Endothelial cell of umbilical vein (primary cell): ENCODE results near the gene USH1C. TPM values are rescaled to one million over a fixed set of nuclear protein-coding genes. Genes with fewer than 3 reads are reported as not detected.

Experiments
- BruUV-seq: library from RNA; stranded (reverse); fragments of 400-500 nt; replicated peaks from 2 replicates; lab custom pipeline; 2021; lab: Mats Ljungman, UMichigan
- CTCF ChIA-PET: fragments of 300-600, 350-600 bp; sonication (Branson Sonifier 250); formaldehyde crosslinking; loops from one replicate; lab custom pipeline; 2021; ENCODE audit warnings: antibody characterized with exemption, inconsistent platforms; lab: Charles Lee
- POLR2A ChIA-PET: fragments of 300-600, 350-600 bp; sonication (Branson Sonifier 250); formaldehyde crosslinking; loops from one replicate; lab custom pipeline; 2021; ENCODE audit warnings: antibody characterized with exemption, inconsistent platforms; lab: Charles Lee
- DNase-seq: peaks from one replicate; pipeline ENCODE4 v3.0.0-alpha.2; 2011; ENCODE audit warnings: low read depth, low spot score
- FAIRE-seq: peaks from 2 replicates; lab custom pipeline; 2011; peaks lifted over from hg19 to GRCh38; lab: Jason Lieb, UNC
- H2AFZ ChIP-seq: 2 replicates; pipeline ENCODE4 v1.6.0; 2012; ENCODE audit warnings: low read depth, low read length, control low read depth, inconsistent platforms
- H3K27ac ChIP-seq: 2 replicates; pipeline ENCODE4 v1.5.1; 2011; ENCODE audit warnings: low read depth, mild to moderate bottlenecking, control low read depth, low read length, moderate library complexity; ENCODE audit not compliant: insufficient read depth
- H3K27me3 ChIP-seq, 2 experiments: 2 replicates each; pipeline versions ENCODE4 v1.6.0 to v1.6.1; 2011; ENCODE audit warnings: low read length in 2 of 2, mixed read lengths in 1 of 2; ENCODE audit not compliant: control insufficient read depth in 2 of 2, insufficient read depth in 2 of 2
- H3K36me3 ChIP-seq, 2 experiments: 2 replicates in 1 of 2; 3 replicates in 1 of 2; pipeline ENCODE4 v1.5.1; 2011; ENCODE audit warnings: low read length in 2 of 2, mild to moderate bottlenecking in 1 of 2, moderate library complexity in 1 of 2; ENCODE audit not compliant: control insufficient read depth in 2 of 2, insufficient read depth in 2 of 2; ENCODE audit errors: extremely low read depth in 1 of 2
- H3K4me1 ChIP-seq: 3 replicates; pipeline ENCODE4 v1.5.1; 2011; ENCODE audit warnings: mild to moderate bottlenecking, low read length; ENCODE audit not compliant: control insufficient read depth, insufficient read depth; ENCODE audit errors: extremely low read depth
- H3K4me2 ChIP-seq: 2 replicates; pipeline ENCODE4 v1.6.1; 2011; ENCODE audit warnings: low read length, control low read depth, mixed read lengths; ENCODE audit not compliant: insufficient read depth
- H3K4me3 ChIP-seq, 3 experiments: fragments of 200-600 bp in 1 of 3; sonication (generic), shearing (Covaris generic) in 1 of 3; replicated peaks in 1 of 3; 2 replicates each; pipeline ENCODE4 v1.5.1; 2011 to 2016; ENCODE audit warnings: control low read depth in 3 of 3, low read length in 3 of 3, mild to moderate bottlenecking in 2 of 3, inconsistent platforms in 1 of 3, low read depth in 1 of 3, moderate library complexity in 1 of 3; ENCODE audit not compliant: insufficient read depth in 1 of 3
- H3K79me2 ChIP-seq: 2 replicates; pipeline ENCODE4 v1.6.0; 2012; ENCODE audit warnings: low read length, inconsistent platforms; ENCODE audit not compliant: control insufficient read depth, insufficient read depth
- H3K9ac ChIP-seq: replicated peaks from 2 replicates; pipeline ENCODE3; 2011; ENCODE audit warnings: low read length, control low read depth; ENCODE audit not compliant: insufficient read depth; ENCODE audit errors: extremely low read depth
- H3K9me1 ChIP-seq: replicated peaks from 3 replicates; pipeline ENCODE4 v1.6.0; 2011; ENCODE audit warnings: mild to moderate bottlenecking, low read length; ENCODE audit not compliant: control insufficient read depth, insufficient read depth; ENCODE audit errors: extremely low read depth
- H3K9me3 ChIP-seq: replicated peaks from 2 replicates; pipeline ENCODE4 v1.5.1; 2012; ENCODE audit warnings: low read length, inconsistent platforms; ENCODE audit not compliant: control insufficient read depth, insufficient read depth
- H4K20me1 ChIP-seq: replicated peaks from 2 replicates; pipeline ENCODE3; 2011; ENCODE audit warnings: mild to moderate bottlenecking, low read length; ENCODE audit not compliant: control insufficient read depth, insufficient read depth; ENCODE audit errors: extremely low read depth
- EZH2 ChIP-seq: IDR thresholded peaks from 2 replicates; pipeline ENCODE4 v1.6.1; 2012; ENCODE audit warnings: borderline replicate concordance, low read depth, mild to moderate bottlenecking, moderate library complexity, low read length, inconsistent platforms; ENCODE audit not compliant: severe bottlenecking
- FOS ChIP-seq: IDR thresholded peaks from 2 replicates; pipeline ENCODE4 v1.6.1; 2011; ENCODE audit warnings: mild to moderate bottlenecking, low read length, moderate library complexity, borderline replicate concordance; ENCODE audit not compliant: insufficient read depth
- GATA2 ChIP-seq: IDR thresholded peaks from 2 replicates; pipeline ENCODE4 v1.7.0; 2011; ENCODE audit warnings: low read depth, mild to moderate bottlenecking, moderate library complexity, mixed read lengths, low read length; ENCODE audit not compliant: insufficient read length, insufficient read depth
- JUN ChIP-seq: IDR thresholded peaks from 2 replicates; pipeline ENCODE4 v1.6.1; 2011; ENCODE audit warnings: borderline replicate concordance, low read depth; ENCODE audit not compliant: insufficient read length, insufficient read depth
- MYC ChIP-seq: IDR thresholded peaks from one replicate; pipeline ENCODE4 v1.6.1; 2011; ENCODE audit warnings: mild to moderate bottlenecking, low read depth, low read length
- POLR2A ChIP-seq: IDR thresholded peaks from 2 replicates; pipeline ENCODE4 v1.6.1; 2012; ENCODE audit warnings: low read depth, mild to moderate bottlenecking, control low read depth, low read length
- POLR2AphosphoS5 ChIP-seq: IDR thresholded peaks from 2 replicates; pipeline ENCODE4 v1.6.1; 2012; ENCODE audit warnings: low read depth, mild to moderate bottlenecking, control low read depth, low read length, moderate library complexity; ENCODE audit not compliant: insufficient read depth
- dilution Hi-C: fragments of 300-500 bp; cut with MboI; formaldehyde crosslinking; loops from one replicate; pipeline ENCODE4 v1.15.0; 2019; ENCODE audit warnings: low sequenced_read_pairs; ENCODE audit not compliant: extremely low pct_ligation_motif_present
- intact Hi-C: fragments of 100-400 bp; cut with micrococcal nuclease; formaldehyde crosslinking; loops from one replicate; pipeline ENCODE4 v1.10.0; 2022
- polyA plus RNA-seq, 4 experiments: library from polyadenylated mRNA; depleted of rRNA in 3 of 4; stranded (reverse) in 3 of 4; unstranded in 1 of 4; fragments of >200 nt; gene quantifications; 2 replicates each; pipeline versions ENCODE4 v1.2.1 to v1.2.3, GENCODE V29; 2011 to 2012; ENCODE audit warnings: missing spikeins in 1 of 4
- total RNA-seq: library from RNA; stranded (reverse); gene quantifications from 2 replicates; pipeline ENCODE4 v1.2.3, GENCODE V29; 2021
- TF ChIP-seq, protein P1 (sequence below): IDR thresholded peaks from 2 replicates; pipeline ENCODE4 v1.6.1; 2011; ENCODE audit not compliant: insufficient read depth, insufficient read length
- TF ChIP-seq, protein P2 (sequence below), 2 donors: IDR thresholded peaks; 1 replicate in 1 of 2; 2 replicates in 1 of 2; pipeline ENCODE4 v1.5.1; 2011; ENCODE audit warnings: low read length in 2 of 2, mild to moderate bottlenecking in 2 of 2, moderate library complexity in 2 of 2, control low read depth in 1 of 2, inconsistent platforms in 1 of 2, low read depth in 1 of 2; ENCODE audit not compliant: insufficient read depth in 1 of 2; ENCODE audit errors: extremely low read depth in 1 of 2

The USH1C gene
- total and polyA plus RNA-seq, 2 donors (not counting 3 experiments of a cell fraction or from before 2014, with no cell fraction given) = not detected

DNA sequence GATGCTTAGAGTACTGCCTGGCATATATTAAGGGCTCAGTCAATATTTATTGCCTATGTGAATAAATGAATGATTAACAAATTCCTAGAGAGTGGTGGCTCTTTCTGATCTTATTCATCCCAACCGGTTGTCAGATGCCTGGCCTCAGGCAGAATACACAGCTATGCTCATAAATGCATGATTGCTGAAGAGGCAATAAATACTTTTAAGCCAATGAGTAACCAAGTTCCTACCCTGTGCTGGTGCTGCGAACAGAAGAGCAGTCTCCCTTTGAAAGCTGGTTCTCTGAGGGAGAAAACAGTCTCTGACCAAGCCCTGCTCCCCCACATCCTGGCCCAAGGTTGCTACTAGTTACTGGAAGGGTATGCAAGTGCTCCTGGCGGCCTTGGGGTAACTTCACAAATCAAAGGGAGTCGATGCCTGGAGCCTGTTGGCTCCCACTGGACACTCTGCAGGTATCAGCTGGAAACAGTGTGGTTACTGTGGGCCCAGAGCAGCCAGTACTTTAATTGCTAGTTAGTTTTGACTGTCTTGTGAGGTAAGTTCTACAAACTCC lies 2.8 kb downstream of the USH1C start:
- intact Hi-C loops = no loop called here
- DNase-seq = no peak
- H3K36me3 ChIP-seq = no peaks in the 10 kb centered on the region
- no peak overlapping the region for H3K27ac ChIP-seq
- no peak overlapping the region for H3K9ac ChIP-seq
- H3K4me3 ChIP-seq = no peak overlapping the region
- peaks cover 9 to 13% of the 10 kb centered on the region in 2 experiments for H3K27me3 ChIP-seq
- H3K4me2 ChIP-seq = no peak overlapping the region
- H3K4me1 ChIP-seq = no peaks in the 10 kb centered on the region
- ChIA-PET CTCF (interaction anchor here (2.0 kb wide), 1 partner anchor 13 kb away, joined by 11 read pairs; no protein-coding TSS in a partner anchor), POLR2A (no interaction called here)
- TF ChIP-seq EZH2 (no peak), JUN (no peak), POLR2A (no peak), MYC (no peak), POLR2AphosphoS5 (no peak), FOS (no peak), GATA2 (no peak)
- TF ChIP-seq, protein P1, sequence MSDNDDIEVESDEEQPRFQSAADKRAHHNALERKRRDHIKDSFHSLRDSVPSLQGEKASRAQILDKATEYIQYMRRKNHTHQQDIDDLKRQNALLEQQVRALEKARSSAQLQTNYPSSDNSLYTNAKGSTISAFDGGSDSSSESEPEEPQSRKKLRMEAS = no peak
- TF ChIP-seq, protein P2, sequence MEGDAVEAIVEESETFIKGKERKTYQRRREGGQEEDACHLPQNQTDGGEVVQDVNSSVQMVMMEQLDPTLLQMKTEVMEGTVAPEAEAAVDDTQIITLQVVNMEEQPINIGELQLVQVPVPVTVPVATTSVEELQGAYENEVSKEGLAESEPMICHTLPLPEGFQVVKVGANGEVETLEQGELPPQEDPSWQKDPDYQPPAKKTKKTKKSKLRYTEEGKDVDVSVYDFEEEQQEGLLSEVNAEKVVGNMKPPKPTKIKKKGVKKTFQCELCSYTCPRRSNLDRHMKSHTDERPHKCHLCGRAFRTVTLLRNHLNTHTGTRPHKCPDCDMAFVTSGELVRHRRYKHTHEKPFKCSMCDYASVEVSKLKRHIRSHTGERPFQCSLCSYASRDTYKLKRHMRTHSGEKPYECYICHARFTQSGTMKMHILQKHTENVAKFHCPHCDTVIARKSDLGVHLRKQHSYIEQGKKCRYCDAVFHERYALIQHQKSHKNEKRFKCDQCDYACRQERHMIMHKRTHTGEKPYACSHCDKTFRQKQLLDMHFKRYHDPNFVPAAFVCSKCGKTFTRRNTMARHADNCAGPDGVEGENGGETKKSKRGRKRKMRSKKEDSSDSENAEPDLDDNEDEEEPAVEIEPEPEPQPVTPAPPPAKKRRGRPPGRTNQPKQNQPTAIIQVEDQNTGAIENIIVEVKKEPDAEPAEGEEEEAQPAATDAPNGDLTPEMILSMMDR (IDR thresholded peaks at IDR 0.05; ENCODE audit: extremely low read depth in 1 of 2, insufficient read depth in 1 of 2, low read depth in 1 of 2, low read length in 2 of 2) = no peak
- dilution Hi-C loops = no loop called here
- no peaks in the 10 kb centered on the region for H3K79me2 ChIP-seq
- no TSS peak for BruUV-seq
- H4K20me1 ChIP-seq = no peaks in the 10 kb centered on the region
- no peaks in the 10 kb centered on the region for H3K9me1 ChIP-seq
- no peak for FAIRE-seq
- no peak overlapping the region for H2AFZ ChIP-seq
- no peaks in the 10 kb centered on the region for H3K9me3 ChIP-seq
